ENCODE data around the gene STK11IP. TPM values are rescaled to one million over a fixed set of nuclear protein-coding genes. Genes with fewer than 3 reads are reported as not detected.
"Not testable (repeated sequence)": the region's sequence is repeated elsewhere in the genome, so short reads cannot be mapped to it uniquely, and the experiment has no call there.

The STK11IP gene
- total and polyA plus RNA-seq, 2 of the 13 experiments (the other 11 are each of a cell fraction or from before 2014, with no cell fraction given): 12.8 to 24.0 TPM

DNA sequence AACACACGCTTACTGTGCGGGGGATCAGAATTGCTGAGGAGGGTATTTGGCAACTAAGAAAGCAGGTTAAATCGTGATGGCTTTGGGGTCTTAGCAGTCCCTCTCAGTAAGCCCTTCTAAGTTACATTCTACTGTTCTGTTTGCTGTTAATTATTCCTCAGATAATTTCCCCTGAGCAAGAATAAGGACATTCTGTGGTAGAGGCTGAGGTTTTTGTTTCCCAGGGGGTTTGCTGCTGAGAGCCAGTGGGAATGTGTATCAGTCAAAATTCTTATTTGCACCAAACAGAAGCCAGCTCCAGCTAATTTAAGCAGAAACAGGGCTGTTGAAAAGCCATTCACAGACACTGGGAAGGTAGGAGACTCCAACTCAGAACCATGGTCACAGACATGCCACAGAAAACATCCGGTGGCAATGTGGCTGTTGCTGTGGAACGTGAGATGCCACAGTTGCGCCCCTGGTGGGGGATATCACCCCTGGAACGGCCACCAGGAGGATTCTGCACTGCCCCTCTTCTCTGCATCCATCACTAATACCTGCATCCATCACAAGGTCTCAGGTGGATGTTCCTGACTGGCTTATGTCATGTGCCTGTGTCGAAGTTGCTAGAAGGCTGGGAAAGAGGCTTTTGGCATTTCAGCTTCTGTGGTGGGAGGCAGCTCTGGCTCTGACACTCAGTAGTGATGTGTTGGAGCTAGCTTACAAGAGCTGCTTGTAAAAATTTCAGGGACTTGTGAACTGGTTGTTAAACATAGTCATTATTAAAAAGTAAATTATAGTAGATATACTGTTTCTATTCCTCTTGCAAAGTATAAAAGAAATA lies 53.0 kb downstream of the STK11IP start:
- Histone ChIP-seq H4K20me1 (ENCODE audit: insufficient read depth, low read length) (no peaks in the 10 kb centered on the region), H3K4me3 (replicated peaks in 1 of 3; ENCODE audit: insufficient read depth in 1 of 3, low read depth in 2 of 3, low read length in 3 of 3) (no peak overlapping the region), H3K27ac (ENCODE audit: extremely low read length, insufficient read depth, low read length) (no peak overlapping the region), H3K9ac (ENCODE audit: insufficient read depth, low read depth, low read length) (no peak overlapping the region), H3K27me3 (ENCODE audit: control insufficient read depth in 1 of 2, insufficient read depth in 2 of 2, low read length in 2 of 2) (peaks cover 0 to 38% of the 10 kb centered on the region in 2 experiments; a peak in 3 of 5 replicates), H3K4me1 (ENCODE audit: insufficient read depth, low read length) (peaks cover 5% of the 10 kb centered on the region), H2AFZ (ENCODE audit: low read length) (no peak overlapping the region), H3K9me3 (ENCODE audit: low read length) (no peaks in the 10 kb centered on the region), H3K79me2 (ENCODE audit: insufficient read depth, low read length) (no peaks in the 10 kb centered on the region), H3K4me2 (ENCODE audit: low read depth, low read length) (no peak overlapping the region), H3K36me3 (replicated peaks in 1 of 2; ENCODE audit: control insufficient read depth in 1 of 2, insufficient read depth in 2 of 2, low read length in 2 of 2) (no peaks in the 10 kb centered on the region)
- TF ChIP-seq HNRNPLL (IDR thresholded peaks at IDR 0.05; ENCODE audit: low read depth, low read length, poor library complexity, severe bottlenecking): no peak
- TF ChIP-seq MAFK (conservative IDR thresholded peaks at IDR 0.05 in 1 of 2, IDR thresholded peaks at IDR 0.05 in 1 of 2; ENCODE audit: low read length in 2 of 2): 0 out of 4 replicates have a peak, but pooled peaks of 1 of the 2 experiments have one; percentile 5
- no TSS peak for BruUV-seq (replicated peaks)
- in situ Hi-C loops (cut with HindIII; ENCODE audit: extremely low pct_ligation_motif_present, low pct_unique_long_range_greater_than_20kb) (no loop called here), intact Hi-C loops (cut with micrococcal nuclease; ENCODE audit: unreplicated experiment) (no loop called here)
- POLR2A ChIA-PET: no interaction called here
- no peak; the same call in 2 of the 3 replicates for ATAC-seq
- WGBS (ENCODE audit: low lambda C conversion rate): 8% methylated on average over 7 of the region's 8 CpGs
- CTCF ChIA-PET (ENCODE audit: low intra/inter-chr PET ratio, low total read pairs): no interaction called here
- no peak for DNase-seq (ENCODE audit: low spot score)
- FAIRE-seq: no peak

GRCh38 chr2:219651656-219652055 lies 54.0 kb downstream of the STK11IP start:
- CTCF ChIA-PET (ENCODE audit: low intra/inter-chr PET ratio, low total read pairs); POLR2A ChIA-PET; H3K9ac ChIP-seq (ENCODE audit: insufficient read depth, low read depth, low read length); DNase-seq (ENCODE audit: low spot score); H3K9me3 ChIP-seq (ENCODE audit: low read length); BruUV-seq (replicated peaks); H3K4me2 ChIP-seq (ENCODE audit: low read depth, low read length); H2AFZ ChIP-seq (ENCODE audit: low read length); intact Hi-C loops (cut with micrococcal nuclease; ENCODE audit: unreplicated experiment); in situ Hi-C loops (cut with HindIII; ENCODE audit: extremely low pct_ligation_motif_present, low pct_unique_long_range_greater_than_20kb); H3K36me3 ChIP-seq (replicated peaks in 1 of 2; ENCODE audit: control insufficient read depth in 1 of 2, insufficient read depth in 2 of 2, low read length in 2 of 2); H3K4me3 ChIP-seq (replicated peaks in 1 of 3; ENCODE audit: insufficient read depth in 1 of 3, low read depth in 2 of 3, low read length in 3 of 3); FAIRE-seq; ATAC-seq; H3K79me2 ChIP-seq (ENCODE audit: insufficient read depth, low read length); H4K20me1 ChIP-seq (ENCODE audit: insufficient read depth, low read length); H3K27ac ChIP-seq (ENCODE audit: extremely low read length, insufficient read depth, low read length); H3K4me1 ChIP-seq (ENCODE audit: insufficient read depth, low read length): not testable (repeated sequence)
- peaks cover 0 to 32% of the 10 kb centered on the region in 2 experiments; a peak in 3 of 5 replicates for H3K27me3 ChIP-seq (ENCODE audit: control insufficient read depth in 1 of 2, insufficient read depth in 2 of 2, low read length in 2 of 2)
- WGBS (ENCODE audit: low lambda C conversion rate): 19% methylated on average over 6 of the region's 6 CpGs

Data from HepG2 (cell line).